NCI-H1048 (cell line): ENCODE results near the gene TAF4.
"Not testable (repeated sequence)": the region's sequence is repeated elsewhere in the genome, so short reads cannot be mapped to it uniquely, and the experiment has no call there.

Source experiments
- DNase-seq: peaks from one replicate; lab custom pipeline; 2025; lab: John Stamatoyannopoulos, UW

TAF4 gene, protein sequence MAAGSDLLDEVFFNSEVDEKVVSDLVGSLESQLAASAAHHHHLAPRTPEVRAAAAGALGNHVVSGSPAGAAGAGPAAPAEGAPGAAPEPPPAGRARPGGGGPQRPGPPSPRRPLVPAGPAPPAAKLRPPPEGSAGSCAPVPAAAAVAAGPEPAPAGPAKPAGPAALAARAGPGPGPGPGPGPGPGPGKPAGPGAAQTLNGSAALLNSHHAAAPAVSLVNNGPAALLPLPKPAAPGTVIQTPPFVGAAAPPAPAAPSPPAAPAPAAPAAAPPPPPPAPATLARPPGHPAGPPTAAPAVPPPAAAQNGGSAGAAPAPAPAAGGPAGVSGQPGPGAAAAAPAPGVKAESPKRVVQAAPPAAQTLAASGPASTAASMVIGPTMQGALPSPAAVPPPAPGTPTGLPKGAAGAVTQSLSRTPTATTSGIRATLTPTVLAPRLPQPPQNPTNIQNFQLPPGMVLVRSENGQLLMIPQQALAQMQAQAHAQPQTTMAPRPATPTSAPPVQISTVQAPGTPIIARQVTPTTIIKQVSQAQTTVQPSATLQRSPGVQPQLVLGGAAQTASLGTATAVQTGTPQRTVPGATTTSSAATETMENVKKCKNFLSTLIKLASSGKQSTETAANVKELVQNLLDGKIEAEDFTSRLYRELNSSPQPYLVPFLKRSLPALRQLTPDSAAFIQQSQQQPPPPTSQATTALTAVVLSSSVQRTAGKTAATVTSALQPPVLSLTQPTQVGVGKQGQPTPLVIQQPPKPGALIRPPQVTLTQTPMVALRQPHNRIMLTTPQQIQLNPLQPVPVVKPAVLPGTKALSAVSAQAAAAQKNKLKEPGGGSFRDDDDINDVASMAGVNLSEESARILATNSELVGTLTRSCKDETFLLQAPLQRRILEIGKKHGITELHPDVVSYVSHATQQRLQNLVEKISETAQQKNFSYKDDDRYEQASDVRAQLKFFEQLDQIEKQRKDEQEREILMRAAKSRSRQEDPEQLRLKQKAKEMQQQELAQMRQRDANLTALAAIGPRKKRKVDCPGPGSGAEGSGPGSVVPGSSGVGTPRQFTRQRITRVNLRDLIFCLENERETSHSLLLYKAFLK

DNA sequence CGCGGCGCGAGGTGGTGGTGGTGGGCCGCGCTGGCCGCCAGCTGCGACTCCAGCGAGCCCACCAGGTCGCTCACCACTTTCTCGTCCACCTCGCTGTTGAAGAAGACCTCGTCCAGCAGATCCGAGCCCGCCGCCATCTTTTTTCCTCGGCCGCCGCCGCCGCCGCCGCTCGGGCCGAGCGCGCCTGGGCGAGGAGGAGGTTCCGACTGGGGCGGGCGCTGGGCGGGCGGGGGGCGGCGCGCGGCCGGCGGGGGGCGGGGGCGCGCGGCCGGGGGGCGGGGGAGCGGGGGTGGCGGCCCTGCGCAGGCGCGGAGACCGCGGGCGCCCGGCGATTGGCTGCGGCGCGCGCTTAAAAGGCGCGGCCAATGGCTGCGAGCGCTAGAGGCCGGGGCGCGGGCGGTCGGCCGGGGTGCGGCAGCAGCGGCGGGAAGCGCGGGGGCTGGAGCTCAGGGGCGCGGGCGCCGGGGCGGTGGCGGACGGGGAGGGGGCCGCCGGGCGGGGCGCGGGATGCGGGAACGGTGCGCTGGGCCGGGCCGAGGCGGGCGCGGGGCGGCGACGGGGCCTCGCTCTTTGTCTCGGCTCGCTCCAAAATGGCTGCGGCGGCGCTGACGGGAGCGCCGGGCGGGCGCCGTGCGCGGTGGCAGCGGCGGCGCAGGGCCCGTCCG lies at the start of gene TAF4:
Gene TAF4 (minus strand): TSS at position 208 of the 665 bp plus-strand sequence. CDS start 71 bp downstream, at position 137.
- peak; percentile 49 for DNase-seq

DNA sequence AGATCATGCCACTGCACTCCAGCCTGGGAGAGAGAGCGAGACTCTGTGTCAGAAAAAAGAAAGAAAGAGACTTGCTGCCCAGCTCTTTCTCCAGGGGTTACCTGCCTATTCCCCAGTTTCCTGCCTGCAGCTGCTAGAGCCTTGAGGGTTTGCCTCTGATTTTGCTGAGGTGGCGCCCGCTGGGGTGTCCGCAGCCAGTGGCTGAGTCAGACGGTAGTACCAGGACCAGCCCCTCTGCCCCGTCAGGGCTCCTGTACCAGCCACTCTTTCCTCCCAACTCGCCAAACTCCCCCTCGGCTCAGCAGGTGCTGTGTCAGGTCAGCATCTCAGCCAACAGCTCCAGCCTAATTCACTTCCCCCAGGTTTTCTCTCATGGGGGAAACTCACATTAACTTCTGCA lies 49.2 kb upstream of the TAF4 start:
- DNase-seq: no peak

DNA sequence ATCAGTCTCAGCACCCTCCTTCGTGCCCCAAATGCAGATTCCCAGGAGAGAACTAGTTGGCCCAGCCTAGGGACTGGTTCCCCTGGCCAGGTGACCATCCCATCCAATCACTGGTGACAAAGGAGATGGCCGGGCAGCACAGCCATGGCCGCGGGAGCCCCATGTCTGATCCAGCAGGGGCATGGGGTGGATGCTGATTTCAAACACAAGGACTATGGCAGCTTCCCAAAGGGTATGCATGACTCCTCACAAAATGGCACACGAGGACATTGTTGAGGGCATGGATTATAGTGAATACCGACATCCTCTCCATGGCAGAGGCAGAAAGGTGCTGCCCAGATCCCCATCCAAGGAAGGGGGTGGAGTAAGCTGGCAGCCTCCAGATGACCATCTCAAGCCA lies 46.7 kb upstream of the TAF4 start:
- DNase-seq: no peak

DNA sequence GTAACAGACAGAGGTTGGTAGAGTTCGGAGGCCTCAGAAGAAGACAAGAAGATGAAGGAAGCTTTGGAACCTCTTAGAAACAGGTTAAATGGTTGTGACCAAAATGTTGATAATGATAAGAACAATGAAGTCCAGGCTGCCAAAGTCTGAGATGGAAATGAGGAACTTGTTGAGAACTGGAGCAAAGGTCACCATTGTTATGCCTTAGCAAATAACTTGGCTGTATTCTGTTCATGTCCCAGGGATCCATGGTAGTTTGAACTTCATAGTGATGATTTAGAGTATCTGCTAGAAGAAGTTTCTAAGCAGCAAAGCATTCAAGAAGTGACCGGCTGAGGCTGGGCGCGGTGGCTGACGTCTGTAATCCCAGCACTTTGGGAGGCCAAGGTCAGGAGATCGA lies 45.5 kb upstream of the TAF4 start:
- no peak for DNase-seq

GRCh38 chr20:62105592-62105991 lies 39.9 kb upstream of the TAF4 start:
- no peak for DNase-seq

DNA sequence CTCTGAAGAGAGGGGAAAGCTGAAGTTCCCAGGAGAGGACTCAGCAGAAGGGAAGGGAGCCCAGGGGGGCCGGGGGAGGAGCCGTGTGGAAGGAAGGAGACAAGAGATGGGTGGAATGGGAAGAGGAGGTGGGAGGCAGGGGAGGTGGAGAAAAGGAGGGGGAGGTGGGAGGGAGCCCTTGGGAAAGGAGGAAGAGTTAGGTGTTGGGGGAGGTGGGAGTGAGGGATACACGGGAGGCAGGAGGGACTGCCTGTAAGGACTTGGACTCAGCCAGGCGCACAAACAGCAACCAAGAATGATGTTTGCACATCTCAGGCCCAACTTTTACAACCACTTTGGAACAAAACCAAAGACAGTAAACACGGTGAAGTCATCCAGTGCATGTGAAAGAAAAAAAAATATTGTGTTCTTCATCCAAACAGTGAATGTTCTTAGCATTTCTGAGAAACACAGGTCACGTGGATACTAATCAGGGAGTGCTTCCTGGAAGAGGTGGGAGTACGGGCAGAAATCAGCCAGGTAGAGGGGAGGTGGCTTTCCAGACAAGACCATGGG lies 39.2 kb upstream of the TAF4 start:
- DNase-seq: no peak

DNA sequence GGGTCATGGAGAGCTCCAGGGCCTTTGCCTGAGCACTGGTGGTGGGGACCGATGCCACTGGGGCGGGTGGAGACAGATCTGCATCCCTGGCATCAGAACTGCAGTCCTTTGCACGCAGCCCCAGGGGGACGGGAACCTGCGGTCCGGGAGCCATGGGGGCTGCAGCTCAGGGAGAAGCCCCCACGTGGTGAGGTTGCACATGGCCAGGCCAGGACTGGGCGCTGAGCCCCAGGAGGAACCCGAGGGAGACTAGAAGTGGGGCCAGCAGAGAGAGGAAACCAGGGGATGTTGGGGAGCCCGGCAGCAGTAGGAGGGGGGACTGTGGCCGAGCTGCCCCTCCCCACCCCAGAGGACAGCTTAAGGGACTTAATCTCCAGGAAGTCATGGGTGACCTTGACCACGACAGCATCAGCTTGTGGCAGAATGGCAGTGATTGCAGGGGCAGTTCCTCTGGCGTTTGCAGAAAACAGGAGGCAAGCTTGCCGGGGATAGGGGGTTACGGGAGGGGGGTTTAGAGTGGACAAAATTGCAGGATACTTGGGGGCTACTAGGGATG lies 38.6 kb upstream of the TAF4 start:
- DNase-seq: no peak

DNA sequence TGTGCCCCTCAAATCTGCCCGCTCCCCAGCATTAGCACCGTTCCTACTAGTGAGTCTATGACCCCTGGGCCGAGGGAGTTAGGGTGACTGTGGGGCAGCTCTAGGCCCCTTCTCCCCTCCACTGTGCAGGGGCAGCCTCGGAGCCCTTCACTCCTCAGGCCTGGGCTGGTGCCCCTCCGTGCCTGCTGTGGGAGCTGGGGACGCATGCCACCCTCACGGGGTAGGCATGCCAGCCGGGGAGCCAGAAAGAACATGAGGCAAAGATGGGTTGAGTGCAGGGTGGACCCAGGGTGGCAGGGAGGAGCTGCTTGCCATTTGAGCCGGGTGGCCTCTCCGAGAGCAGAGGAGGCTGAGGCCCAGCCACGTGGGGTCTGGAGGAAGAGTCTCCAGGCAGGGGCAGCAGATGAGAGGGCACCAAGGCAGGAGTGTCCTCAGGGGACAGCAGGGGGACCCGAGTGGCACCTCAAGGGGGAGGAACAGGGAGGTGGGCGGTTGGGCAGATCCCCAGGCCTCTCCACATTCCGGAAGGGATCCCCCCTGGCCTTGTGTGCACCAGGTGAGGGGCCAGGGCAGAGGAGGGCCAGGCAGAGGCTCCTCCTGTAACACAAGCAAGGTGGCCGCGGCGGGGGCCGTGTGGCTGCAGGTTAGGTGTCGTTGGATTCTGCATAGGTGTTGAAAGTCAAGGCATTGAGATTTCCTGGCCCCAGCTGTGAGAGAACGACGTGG lies 38.0 kb upstream of the TAF4 start:
- DNase-seq: no peak

DNA sequence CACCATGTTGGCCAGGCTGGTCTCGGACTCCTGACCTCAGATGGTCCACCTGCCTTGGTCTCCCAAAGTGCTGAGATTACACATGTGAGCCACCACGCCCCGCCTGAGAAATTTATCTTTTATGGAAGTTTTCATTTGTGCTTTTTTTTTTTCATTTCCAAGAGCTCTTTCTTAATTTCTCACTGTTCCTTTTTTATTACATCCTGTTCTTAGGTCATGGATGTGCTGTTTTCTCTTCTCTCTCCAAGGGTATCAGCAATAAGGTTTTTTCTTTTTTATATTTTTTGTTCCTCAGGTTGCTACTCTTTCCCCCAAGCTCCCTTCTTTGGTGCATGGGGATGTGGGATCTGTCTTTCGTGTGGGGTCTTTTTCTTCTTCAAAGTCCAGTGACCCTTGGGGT lies 35.4 kb upstream of the TAF4 start:
- no peak for DNase-seq

DNA sequence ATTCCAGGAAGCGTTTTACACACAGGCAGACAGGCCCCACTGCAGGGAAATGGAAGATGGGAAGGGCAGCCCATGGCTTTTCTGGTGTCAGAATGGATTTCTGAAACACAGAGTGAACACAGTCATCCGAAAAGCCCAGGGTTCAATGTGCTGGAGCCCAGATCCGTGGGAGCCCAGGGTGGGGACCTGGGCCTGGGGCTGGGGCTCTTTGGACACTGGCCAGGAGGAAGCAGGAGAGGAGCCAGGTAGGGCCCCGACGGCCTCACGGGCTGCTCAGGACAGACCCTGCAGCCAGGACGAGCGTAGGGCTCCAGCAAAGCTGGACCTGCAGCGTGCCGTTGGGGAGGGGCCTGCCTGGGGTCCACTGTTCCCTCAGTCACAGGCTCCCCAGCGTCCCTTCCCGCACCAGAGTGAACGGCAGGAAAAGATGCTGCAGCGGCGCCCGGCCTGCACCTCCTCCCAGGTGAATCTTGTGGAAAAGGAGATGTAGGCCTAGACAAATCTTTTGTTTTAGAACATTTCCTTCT lies 32.3 kb upstream of the TAF4 start:
- no peak for DNase-seq

- DNase-seq: no peak
These were observed 31.0 kb upstream of the TAF4 start for GRCh38 chr20:62096421-62097380.

GRCh38 chr20:62089393-62089792 lies 23.7 kb upstream of the TAF4 start:
- DNase-seq: no peak

DNA sequence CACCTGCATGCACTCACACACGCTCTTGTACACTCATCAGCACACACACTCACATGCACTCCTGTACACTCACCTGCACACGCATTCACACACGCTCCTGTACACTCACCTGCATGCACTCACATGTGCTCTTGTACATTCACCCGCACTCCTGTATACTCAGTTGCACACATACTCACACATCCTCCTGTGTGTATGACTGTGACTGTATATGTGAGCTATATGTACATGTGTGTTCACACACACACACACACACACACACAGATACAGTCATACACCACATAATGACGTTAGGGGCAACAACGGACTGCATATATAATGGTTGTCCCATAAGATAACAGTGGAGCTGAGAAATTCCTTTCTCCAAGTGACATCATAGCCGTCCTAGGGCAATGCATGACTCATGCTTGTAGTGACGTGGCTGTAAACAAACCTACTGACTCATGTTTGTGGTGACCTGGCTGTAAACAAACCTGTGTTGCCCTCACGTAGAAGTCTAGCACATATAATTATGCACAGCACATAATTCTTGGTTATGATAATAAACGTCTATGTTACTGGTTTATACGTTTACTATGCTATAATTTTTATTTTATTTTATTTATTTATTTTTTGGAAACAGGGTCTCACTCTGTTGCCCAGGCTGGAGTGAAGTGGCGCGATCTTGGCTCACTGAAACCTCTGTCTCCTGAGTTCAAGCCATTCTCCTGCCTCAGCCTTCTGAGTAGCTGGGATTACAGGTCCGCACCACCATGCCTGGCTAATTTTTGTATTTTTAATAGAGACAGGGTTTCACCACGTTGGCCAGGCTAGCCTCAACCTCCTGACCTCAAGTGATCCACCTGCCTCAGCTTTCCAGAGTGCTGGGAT lies 22.8 kb upstream of the TAF4 start:
- DNase-seq: no peak

GRCh38 chr20:62087632-62088031 lies 22.0 kb upstream of the TAF4 start:
- DNase-seq: no peak

GRCh38 chr20:62087227-62087626 lies 21.5 kb upstream of the TAF4 start:
- no peak for DNase-seq

- DNase-seq: no peak
These were observed 19.5 kb upstream of the TAF4 start for GRCh38 chr20:62085206-62085605.

DNA sequence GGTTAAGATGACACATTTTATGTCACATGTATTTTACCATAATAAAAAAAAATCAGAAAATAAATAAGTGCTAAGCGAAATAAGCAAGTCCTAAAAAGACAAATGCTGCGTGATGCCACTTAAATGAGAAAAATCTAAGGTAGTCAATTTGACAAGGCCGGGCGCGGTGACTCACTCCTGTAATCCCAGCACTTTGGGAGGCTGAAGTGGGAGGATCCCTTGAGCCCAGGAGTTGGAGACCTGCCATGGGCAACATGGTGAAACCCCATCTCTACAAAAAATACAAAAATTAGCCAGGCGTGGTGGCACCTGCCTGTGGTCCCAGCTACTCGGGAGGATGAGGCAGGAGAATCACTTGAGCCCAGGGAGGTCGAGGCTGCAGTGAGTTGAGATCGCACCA lies 18.5 kb upstream of the TAF4 start:
- not testable (repeated sequence) for DNase-seq

DNA sequence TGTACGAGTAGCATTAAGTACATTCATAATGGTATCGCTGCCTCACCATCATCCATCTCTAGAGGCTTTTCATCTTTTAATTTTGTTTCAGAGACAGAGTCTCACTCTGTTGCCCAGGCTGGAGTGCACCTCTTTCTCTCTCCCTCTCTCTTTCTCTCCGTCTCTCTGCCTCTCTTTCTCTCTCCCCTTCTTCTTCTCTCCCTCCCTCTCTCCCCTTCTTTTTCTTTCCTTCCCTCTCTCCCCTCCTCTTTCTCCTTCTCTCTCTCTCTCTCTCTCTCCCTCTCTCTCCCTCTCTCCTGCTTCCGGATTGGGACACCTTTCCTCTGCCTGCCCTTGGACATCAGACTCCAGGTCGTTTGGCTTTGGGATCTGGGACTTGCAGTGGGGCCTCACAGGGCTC lies 17.6 kb upstream of the TAF4 start:
- no peak for DNase-seq
